ENCODE measurements around the gene CAB39. TPM values are rescaled to one million over a fixed set of nuclear protein-coding genes. Genes with fewer than 3 reads are reported as not detected.

The CAB39 gene
- total RNA-seq (2012; rRNA removed) = 49.4 and 53.0 TPM in 2 replicates

- no peaks in the 10 kb centered on the region for H3K27me3 ChIP-seq (ENCODE audit: control insufficient read depth, insufficient read depth, low read length)
- H3K9ac ChIP-seq (ENCODE audit: low read depth, low read length) = peak within 1 kb of the TSS; percentile 93
- peak within 1 kb of the TSS; percentile 73 for H3K4me3 ChIP-seq (ENCODE audit: low read length)
- no peaks in the 10 kb centered on the region for H3K9me3 ChIP-seq (replicated peaks; ENCODE audit: low read length)
- peaks cover 30% of the 10 kb centered on the region for H3K4me1 ChIP-seq (ENCODE audit: control insufficient read depth, insufficient read depth, low read length)
- peak within 1 kb of the TSS; percentile 98 for H3K4me2 ChIP-seq (ENCODE audit: low read length)
- no peaks in the 10 kb centered on the region for H3K36me3 ChIP-seq (ENCODE audit: insufficient read depth, low read length)
These were observed at the start of gene CAB39 for GRCh38 chr2:230712443-230713330. Gene CAB39 (plus strand): TSS chr2:230712842. CDS start chr2:230760002, 47,160 bp downstream.

DNA sequence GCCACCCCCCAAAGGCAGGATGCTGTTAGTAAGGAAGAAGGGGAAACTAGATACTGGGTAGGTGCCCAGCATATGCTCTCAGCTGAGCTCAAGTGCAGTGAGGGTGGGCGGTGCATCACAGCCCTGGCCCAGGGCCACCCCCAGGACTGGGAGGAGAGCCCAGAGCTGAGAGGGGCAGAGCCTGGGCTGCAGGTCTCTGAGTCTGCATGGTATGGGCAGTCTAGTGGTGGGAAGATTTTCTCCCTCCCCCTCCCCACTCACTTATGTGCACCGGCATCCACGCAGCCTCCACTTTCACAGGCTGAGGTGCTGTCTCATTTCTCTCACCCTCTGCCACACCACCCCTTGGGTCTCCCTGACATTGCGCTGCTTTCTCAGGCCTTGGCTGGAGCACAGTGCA lies 48.5 kb upstream of the CAB39 start:
- Histone ChIP-seq H3K27me3 (ENCODE audit: control insufficient read depth, insufficient read depth, low read length) (no peaks in the 10 kb centered on the region), H3K4me3 (ENCODE audit: low read length) (no peak overlapping the region), H3K9me3 (replicated peaks; ENCODE audit: low read length) (no peaks in the 10 kb centered on the region), H3K4me1 (ENCODE audit: control insufficient read depth, insufficient read depth, low read length) (peaks cover 31% of the 10 kb centered on the region), H3K36me3 (ENCODE audit: insufficient read depth, low read length) (no peaks in the 10 kb centered on the region), H3K4me2 (ENCODE audit: low read length) (no peak overlapping the region), H3K9ac (ENCODE audit: low read depth, low read length) (no peak overlapping the region)

DNA sequence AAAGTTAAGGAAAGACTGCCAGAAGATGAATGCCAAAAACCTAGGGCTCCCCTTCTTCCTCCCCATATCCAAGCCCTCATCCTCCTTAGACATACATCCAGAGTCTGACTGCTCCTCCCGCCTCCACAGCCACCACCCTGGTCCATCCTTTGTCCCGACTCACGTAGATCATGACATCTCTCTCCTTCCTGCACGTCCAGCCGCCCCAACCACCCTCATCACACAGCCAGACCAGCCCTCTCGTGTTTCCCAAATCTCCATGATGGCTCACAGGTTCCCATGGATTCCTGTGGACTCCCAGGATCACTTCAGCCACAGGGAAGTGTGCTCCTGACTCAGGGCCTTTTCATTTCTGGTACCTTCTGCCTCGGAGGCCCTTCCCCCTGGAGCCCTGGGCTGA lies 47.8 kb upstream of the CAB39 start:
- H3K36me3 ChIP-seq (ENCODE audit: insufficient read depth, low read length) = no peaks in the 10 kb centered on the region
- H3K27me3 ChIP-seq (ENCODE audit: control insufficient read depth, insufficient read depth, low read length) = no peaks in the 10 kb centered on the region
- peaks cover 34% of the 10 kb centered on the region for H3K4me1 ChIP-seq (ENCODE audit: control insufficient read depth, insufficient read depth, low read length)
- H3K4me2 ChIP-seq (ENCODE audit: low read length) = no peak overlapping the region
- no peak overlapping the region for H3K4me3 ChIP-seq (ENCODE audit: low read length)
- no peak overlapping the region for H3K9ac ChIP-seq (ENCODE audit: low read depth, low read length)
- no peaks in the 10 kb centered on the region for H3K9me3 ChIP-seq (replicated peaks; ENCODE audit: low read length)

DNA sequence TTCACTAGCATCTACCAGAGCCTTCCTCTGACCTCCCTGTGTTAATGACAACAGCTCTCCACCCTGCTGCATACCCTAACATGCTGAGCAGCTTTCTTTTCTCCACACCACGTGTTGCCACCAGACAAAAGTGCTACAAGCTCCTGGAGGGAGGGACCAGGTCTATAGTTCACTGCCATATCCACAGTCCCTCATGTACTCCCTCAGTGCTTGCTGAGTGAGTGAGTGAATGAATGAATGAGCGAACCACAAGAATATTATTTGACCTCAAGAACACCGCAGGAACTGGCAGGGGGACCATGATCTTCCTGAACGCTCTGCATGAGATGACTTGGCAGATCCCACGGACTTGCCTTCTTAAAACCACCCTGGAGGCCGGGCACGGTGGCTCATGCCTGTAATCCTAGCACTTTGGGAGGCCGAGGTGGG lies 47.4 kb upstream of the CAB39 start:
- Histone ChIP-seq H3K4me1 (ENCODE audit: control insufficient read depth, insufficient read depth, low read length) (peaks cover 34% of the 10 kb centered on the region), H3K4me3 (ENCODE audit: low read length) (no peak overlapping the region), H3K27me3 (ENCODE audit: control insufficient read depth, insufficient read depth, low read length) (no peaks in the 10 kb centered on the region), H3K36me3 (ENCODE audit: insufficient read depth, low read length) (no peaks in the 10 kb centered on the region), H3K9ac (ENCODE audit: low read depth, low read length) (no peak overlapping the region), H3K4me2 (ENCODE audit: low read length) (no peak overlapping the region), H3K9me3 (replicated peaks; ENCODE audit: low read length) (no peaks in the 10 kb centered on the region)

- no peaks in the 10 kb centered on the region for H3K9me3 ChIP-seq (replicated peaks; ENCODE audit: low read length)
- no peak overlapping the region for H3K9ac ChIP-seq (ENCODE audit: low read depth, low read length)
- no peak overlapping the region for H3K4me2 ChIP-seq (ENCODE audit: low read length)
- H3K36me3 ChIP-seq (ENCODE audit: insufficient read depth, low read length) = no peaks in the 10 kb centered on the region
- H3K4me3 ChIP-seq (ENCODE audit: low read length) = no peak overlapping the region
- peaks cover 34% of the 10 kb centered on the region for H3K4me1 ChIP-seq (ENCODE audit: control insufficient read depth, insufficient read depth, low read length)
- no peaks in the 10 kb centered on the region for H3K27me3 ChIP-seq (ENCODE audit: control insufficient read depth, insufficient read depth, low read length)
These were observed 46.2 kb upstream of the CAB39 start for GRCh38 chr2:230666446-230666845.

GRCh38 chr2:230666885-230667712 lies 45.5 kb upstream of the CAB39 start:
- no peaks in the 10 kb centered on the region for H3K27me3 ChIP-seq (ENCODE audit: control insufficient read depth, insufficient read depth, low read length)
- no peaks in the 10 kb centered on the region for H3K36me3 ChIP-seq (ENCODE audit: insufficient read depth, low read length)
- peak overlapping the region; percentile 55 for H3K9ac ChIP-seq (ENCODE audit: low read depth, low read length)
- no peak overlapping the region for H3K4me2 ChIP-seq (ENCODE audit: low read length)
- no peak overlapping the region for H3K4me3 ChIP-seq (ENCODE audit: low read length)
- peaks cover 34% of the 10 kb centered on the region for H3K4me1 ChIP-seq (ENCODE audit: control insufficient read depth, insufficient read depth, low read length)
- H3K9me3 ChIP-seq (replicated peaks; ENCODE audit: low read length) = no peaks in the 10 kb centered on the region

- no peaks in the 10 kb centered on the region for H3K36me3 ChIP-seq (ENCODE audit: insufficient read depth, low read length)
- H3K4me2 ChIP-seq (ENCODE audit: low read length) = no peak overlapping the region
- H3K9me3 ChIP-seq (replicated peaks; ENCODE audit: low read length) = no peaks in the 10 kb centered on the region
- no peaks in the 10 kb centered on the region for H3K27me3 ChIP-seq (ENCODE audit: control insufficient read depth, insufficient read depth, low read length)
- H3K4me1 ChIP-seq (ENCODE audit: control insufficient read depth, insufficient read depth, low read length) = peaks cover 34% of the 10 kb centered on the region
- no peak overlapping the region for H3K9ac ChIP-seq (ENCODE audit: low read depth, low read length)
- no peak overlapping the region for H3K4me3 ChIP-seq (ENCODE audit: low read length)
These were observed 44.3 kb upstream of the CAB39 start for GRCh38 chr2:230668184-230668938.

DNA sequence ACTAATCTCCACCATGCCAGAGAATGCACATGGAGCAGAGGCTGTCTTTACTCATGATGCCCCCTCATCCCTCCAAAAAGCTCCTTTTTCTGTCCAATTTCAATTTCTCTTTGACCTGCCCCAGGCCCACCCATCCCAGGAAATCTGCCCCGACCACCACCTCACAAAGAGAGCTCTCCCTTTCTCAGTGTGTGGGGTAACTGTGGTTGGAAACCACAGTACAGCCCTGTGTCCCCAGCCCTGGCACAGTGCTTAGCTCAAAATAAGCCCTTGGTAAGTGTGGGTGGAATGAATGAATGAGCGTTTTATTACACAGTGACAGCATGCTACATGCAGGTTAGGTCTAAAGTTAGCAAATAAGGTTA lies 43.7 kb upstream of the CAB39 start:
- no peaks in the 10 kb centered on the region for H3K27me3 ChIP-seq (ENCODE audit: control insufficient read depth, insufficient read depth, low read length)
- no peaks in the 10 kb centered on the region for H3K9me3 ChIP-seq (replicated peaks; ENCODE audit: low read length)
- H3K4me3 ChIP-seq (ENCODE audit: low read length) = no peak overlapping the region
- H3K9ac ChIP-seq (ENCODE audit: low read depth, low read length) = no peak overlapping the region
- no peak overlapping the region for H3K4me2 ChIP-seq (ENCODE audit: low read length)
- H3K36me3 ChIP-seq (ENCODE audit: insufficient read depth, low read length) = no peaks in the 10 kb centered on the region
- H3K4me1 ChIP-seq (ENCODE audit: control insufficient read depth, insufficient read depth, low read length) = peaks cover 32% of the 10 kb centered on the region

DNA sequence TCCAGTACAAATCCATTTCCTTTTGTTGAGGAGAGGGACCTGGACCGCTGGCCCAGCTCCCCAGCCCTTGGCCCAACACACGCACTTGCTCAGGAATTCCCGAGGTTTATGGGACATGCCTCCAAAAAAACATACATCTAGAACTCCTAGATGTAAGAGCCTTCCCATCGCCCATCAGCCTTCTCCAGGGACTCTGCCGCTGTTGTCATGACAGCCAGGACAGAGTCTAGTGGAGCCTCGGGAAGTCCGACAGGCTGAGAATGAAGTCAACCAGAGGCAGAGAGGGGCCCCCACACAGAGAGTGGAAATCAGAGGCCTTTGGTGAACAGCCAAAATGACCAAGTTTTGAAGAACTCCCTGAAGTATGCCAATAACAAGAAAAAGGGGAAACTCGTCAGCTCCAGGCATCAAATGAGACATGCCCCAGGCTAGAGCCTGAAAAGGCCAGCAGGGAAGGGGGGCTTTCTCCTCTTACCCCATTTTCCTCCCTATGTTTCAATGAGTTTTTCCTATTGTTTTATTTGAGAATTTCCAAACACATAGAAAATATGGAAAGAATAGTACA lies 43.2 kb upstream of the CAB39 start:
- peaks cover 30% of the 10 kb centered on the region for H3K4me1 ChIP-seq (ENCODE audit: control insufficient read depth, insufficient read depth, low read length)
- H3K4me3 ChIP-seq (ENCODE audit: low read length) = no peak overlapping the region
- H3K9ac ChIP-seq (ENCODE audit: low read depth, low read length) = no peak overlapping the region
- no peaks in the 10 kb centered on the region for H3K27me3 ChIP-seq (ENCODE audit: control insufficient read depth, insufficient read depth, low read length)
- no peaks in the 10 kb centered on the region for H3K9me3 ChIP-seq (replicated peaks; ENCODE audit: low read length)
- no peak overlapping the region for H3K4me2 ChIP-seq (ENCODE audit: low read length)
- no peaks in the 10 kb centered on the region for H3K36me3 ChIP-seq (ENCODE audit: insufficient read depth, low read length)

- Histone ChIP-seq H3K9me3 (replicated peaks; ENCODE audit: low read length) (no peaks in the 10 kb centered on the region), H3K4me1 (ENCODE audit: control insufficient read depth, insufficient read depth, low read length) (peaks cover 30% of the 10 kb centered on the region), H3K27me3 (ENCODE audit: control insufficient read depth, insufficient read depth, low read length) (no peaks in the 10 kb centered on the region), H3K4me3 (ENCODE audit: low read length) (no peak overlapping the region), H3K36me3 (ENCODE audit: insufficient read depth, low read length) (no peaks in the 10 kb centered on the region), H3K4me2 (ENCODE audit: low read length) (no peak overlapping the region), H3K9ac (ENCODE audit: low read depth, low read length) (no peak overlapping the region)
These were observed 41.5 kb upstream of the CAB39 start for GRCh38 chr2:230671117-230671516.

DNA sequence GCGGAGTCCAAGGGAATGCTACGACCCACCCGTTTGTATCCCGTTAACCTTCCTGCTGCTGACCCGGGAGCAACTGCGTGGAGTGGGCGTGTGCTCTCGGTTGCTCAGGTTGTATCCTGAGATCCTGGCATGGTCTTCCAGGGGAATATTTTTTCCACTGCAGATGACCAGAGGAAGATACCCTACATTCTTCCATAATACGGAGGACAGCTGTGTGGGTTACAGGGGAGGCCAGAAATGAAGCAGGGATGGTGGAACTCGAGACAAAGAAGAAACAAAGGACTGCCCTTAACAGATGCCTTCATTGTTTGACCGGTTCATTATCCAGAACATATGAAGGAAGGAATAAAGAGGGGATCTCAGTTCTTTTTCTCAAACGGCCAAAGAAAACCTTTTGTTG lies 39.8 kb upstream of the CAB39 start:
- Histone ChIP-seq H3K9me3 (replicated peaks; ENCODE audit: low read length) (no peaks in the 10 kb centered on the region), H3K4me1 (ENCODE audit: control insufficient read depth, insufficient read depth, low read length) (peaks cover 15% of the 10 kb centered on the region), H3K4me2 (ENCODE audit: low read length) (no peak overlapping the region), H3K36me3 (ENCODE audit: insufficient read depth, low read length) (no peaks in the 10 kb centered on the region), H3K9ac (ENCODE audit: low read depth, low read length) (no peak overlapping the region), H3K27me3 (ENCODE audit: control insufficient read depth, insufficient read depth, low read length) (no peaks in the 10 kb centered on the region), H3K4me3 (ENCODE audit: low read length) (no peak overlapping the region)
